ENCODE results near the gene RER1. TPM values are rescaled to one million over a fixed set of nuclear protein-coding genes. Genes with fewer than 3 reads are reported as not detected.

Gene RER1
- total RNA-seq, 2 donors from 2014 or later, result 114 TPM

DNA sequence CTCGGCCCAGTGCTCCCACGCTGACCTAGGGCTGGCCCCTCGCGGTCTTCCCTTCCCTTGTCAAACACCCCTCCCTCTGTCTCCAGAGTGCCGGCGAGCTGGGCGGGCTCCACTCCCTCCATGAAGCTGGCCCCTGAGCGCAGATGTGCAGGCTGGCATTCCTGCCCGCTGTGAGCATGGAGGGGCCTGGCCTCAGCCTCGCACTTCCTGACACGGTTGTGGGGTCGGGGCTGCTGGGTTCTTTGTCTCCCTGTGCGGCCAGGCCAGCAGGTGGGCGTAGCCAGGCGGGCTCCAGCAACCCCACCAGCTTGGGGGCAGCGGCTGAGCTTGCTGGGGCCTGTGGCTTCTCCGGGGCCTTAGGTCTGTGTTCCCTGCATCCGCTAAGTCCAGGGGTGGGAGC lies 34.9 kb downstream of the RER1 start:
- peak overlapping the region; percentile 32 for H3K27ac ChIP-seq (ENCODE audit: low read depth, low read length)
- no peaks in the 10 kb centered on the region for H3K36me3 ChIP-seq (ENCODE audit: control insufficient read depth, insufficient read depth, low read length)
- H3K27ac Mint-ChIP-seq, result no peak overlapping the region
- no peaks in the 10 kb centered on the region for H3K4me1 ChIP-seq (ENCODE audit: control insufficient read depth, insufficient read depth, low read length)
- H3K9me3 ChIP-seq (ENCODE audit: control insufficient read depth, low read length), result peaks cover 11% of the 10 kb centered on the region
- H3K36me3 Mint-ChIP-seq (ENCODE audit: low read depth), result no peaks in the 10 kb centered on the region
- TF ChIP-seq, protein P1, sequence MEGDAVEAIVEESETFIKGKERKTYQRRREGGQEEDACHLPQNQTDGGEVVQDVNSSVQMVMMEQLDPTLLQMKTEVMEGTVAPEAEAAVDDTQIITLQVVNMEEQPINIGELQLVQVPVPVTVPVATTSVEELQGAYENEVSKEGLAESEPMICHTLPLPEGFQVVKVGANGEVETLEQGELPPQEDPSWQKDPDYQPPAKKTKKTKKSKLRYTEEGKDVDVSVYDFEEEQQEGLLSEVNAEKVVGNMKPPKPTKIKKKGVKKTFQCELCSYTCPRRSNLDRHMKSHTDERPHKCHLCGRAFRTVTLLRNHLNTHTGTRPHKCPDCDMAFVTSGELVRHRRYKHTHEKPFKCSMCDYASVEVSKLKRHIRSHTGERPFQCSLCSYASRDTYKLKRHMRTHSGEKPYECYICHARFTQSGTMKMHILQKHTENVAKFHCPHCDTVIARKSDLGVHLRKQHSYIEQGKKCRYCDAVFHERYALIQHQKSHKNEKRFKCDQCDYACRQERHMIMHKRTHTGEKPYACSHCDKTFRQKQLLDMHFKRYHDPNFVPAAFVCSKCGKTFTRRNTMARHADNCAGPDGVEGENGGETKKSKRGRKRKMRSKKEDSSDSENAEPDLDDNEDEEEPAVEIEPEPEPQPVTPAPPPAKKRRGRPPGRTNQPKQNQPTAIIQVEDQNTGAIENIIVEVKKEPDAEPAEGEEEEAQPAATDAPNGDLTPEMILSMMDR (conservative IDR thresholded peaks at IDR 0.05), result no peak
- H3K9ac ChIP-seq (ENCODE audit: extremely low read depth, low read length, poor library complexity, severe bottlenecking), result no peak overlapping the region
- H3K4me3 ChIP-seq (ENCODE audit: low read length), result no peak overlapping the region
- no peaks in the 10 kb centered on the region for H3K27me3 ChIP-seq (ENCODE audit: control insufficient read depth, insufficient read depth, low read length, poor library complexity, severe bottlenecking)
- H3K27me3 Mint-ChIP-seq (ENCODE audit: insufficient read depth), result peaks cover 6% of the 10 kb centered on the region
- DNase-seq, result no peak
- no peak overlapping the region for H3K4me3 Mint-ChIP-seq
- peaks cover 32% of the 10 kb centered on the region for H3K9me3 Mint-ChIP-seq
- no peaks in the 10 kb centered on the region for H3K4me1 Mint-ChIP-seq
- WGBS, 2 experiments (ENCODE audit: insufficient coverage in 1 of 2, insufficient read length in 1 of 2), result 81 to 83% methylated on average over 14 to 18 of the region's 18 CpGs

DNA sequence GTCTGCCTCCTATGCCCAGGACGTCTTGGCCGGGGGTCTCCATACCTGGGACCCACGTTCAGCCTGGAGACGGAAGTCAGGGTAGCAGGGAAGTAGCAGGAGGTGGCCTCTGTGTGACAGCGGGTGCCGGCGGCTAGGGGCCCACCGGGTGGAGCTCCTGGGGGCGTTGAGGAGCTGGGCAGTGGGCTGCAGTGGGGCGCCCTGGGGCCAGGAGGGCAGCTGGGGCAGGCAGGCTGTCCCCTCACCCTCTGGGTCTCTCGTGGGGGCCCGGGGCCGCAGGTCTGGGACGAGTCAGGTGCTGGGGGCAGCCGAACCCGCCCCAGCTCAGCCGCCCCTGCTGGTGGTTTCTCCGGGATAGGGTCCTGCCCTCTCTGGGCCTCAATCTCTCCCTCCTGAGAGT lies 35.4 kb downstream of the RER1 start:
- TF ChIP-seq, protein P1 (conservative IDR thresholded peaks at IDR 0.05), result no peak
- H3K27ac ChIP-seq (ENCODE audit: low read depth, low read length), result no peak overlapping the region
- Mint-ChIP-seq H3K36me3 (ENCODE audit: low read depth) (no peaks in the 10 kb centered on the region), H3K4me1 (no peaks in the 10 kb centered on the region), H3K4me3 (no peak overlapping the region), H3K27me3 (ENCODE audit: insufficient read depth) (peaks cover 6% of the 10 kb centered on the region), H3K9me3 (peaks cover 32% of the 10 kb centered on the region), H3K27ac (no peak overlapping the region)
- 86 to 90% methylated on average over 13 to 18 of the region's 18 CpGs for WGBS, 2 experiments (ENCODE audit: insufficient coverage in 1 of 2, insufficient read length in 1 of 2)
- H3K4me1 ChIP-seq (ENCODE audit: control insufficient read depth, insufficient read depth, low read length), result no peaks in the 10 kb centered on the region
- peaks cover 11% of the 10 kb centered on the region for H3K9me3 ChIP-seq (ENCODE audit: control insufficient read depth, low read length)
- H3K4me3 ChIP-seq (ENCODE audit: low read length), result no peak overlapping the region
- H3K36me3 ChIP-seq (ENCODE audit: control insufficient read depth, insufficient read depth, low read length), result no peaks in the 10 kb centered on the region
- no peak overlapping the region for H3K9ac ChIP-seq (ENCODE audit: extremely low read depth, low read length, poor library complexity, severe bottlenecking)
- no peak for DNase-seq
- H3K27me3 ChIP-seq (ENCODE audit: control insufficient read depth, insufficient read depth, low read length, poor library complexity, severe bottlenecking), result no peaks in the 10 kb centered on the region

DNA sequence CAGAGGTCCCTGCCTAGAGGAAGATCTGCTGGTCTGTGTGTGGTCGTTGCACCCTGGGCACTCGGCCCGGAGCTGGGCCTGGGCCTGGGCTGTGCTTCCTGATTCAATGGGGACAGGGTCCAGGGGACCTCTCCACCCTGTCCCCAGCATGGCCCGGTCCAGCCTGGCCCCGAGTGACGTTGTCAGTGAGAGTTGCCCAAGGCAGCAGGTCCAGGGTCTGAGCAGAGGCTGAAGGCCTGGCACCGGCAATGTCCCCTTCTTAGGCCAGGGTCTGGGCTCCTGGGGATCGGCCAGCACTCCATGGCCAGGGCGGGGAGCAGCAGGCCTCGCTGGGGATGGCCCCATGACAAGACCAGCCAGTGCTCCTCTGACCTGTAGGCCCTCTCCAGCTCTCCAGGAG lies 36.3 kb downstream of the RER1 start:
- peaks cover 6% of the 10 kb centered on the region for H3K9me3 ChIP-seq (ENCODE audit: control insufficient read depth, low read length)
- H3K36me3 ChIP-seq (ENCODE audit: control insufficient read depth, insufficient read depth, low read length), result no peaks in the 10 kb centered on the region
- Mint-ChIP-seq H3K4me1 (no peaks in the 10 kb centered on the region), H3K4me3 (no peak overlapping the region), H3K9me3 (peaks cover 23% of the 10 kb centered on the region), H3K36me3 (ENCODE audit: low read depth) (no peaks in the 10 kb centered on the region), H3K27ac (no peak overlapping the region), H3K27me3 (ENCODE audit: insufficient read depth) (peaks cover 3% of the 10 kb centered on the region)
- TF ChIP-seq, protein P1 (conservative IDR thresholded peaks at IDR 0.05), result no peak
- no peaks in the 10 kb centered on the region for H3K4me1 ChIP-seq (ENCODE audit: control insufficient read depth, insufficient read depth, low read length)
- WGBS, 2 experiments (ENCODE audit: insufficient coverage in 1 of 2, insufficient read length in 1 of 2), result 91 to 95% methylated on average over 9 to 10 of the region's 10 CpGs
- H3K9ac ChIP-seq (ENCODE audit: extremely low read depth, low read length, poor library complexity, severe bottlenecking), result no peak overlapping the region
- no peak overlapping the region for H3K27ac ChIP-seq (ENCODE audit: low read depth, low read length)
- H3K27me3 ChIP-seq (ENCODE audit: control insufficient read depth, insufficient read depth, low read length, poor library complexity, severe bottlenecking), result no peaks in the 10 kb centered on the region
- no peak for DNase-seq
- no peak overlapping the region for H3K4me3 ChIP-seq (ENCODE audit: low read length)
